ENCODE measurements around the gene TEAD4. TPM values are rescaled to one million over a fixed set of nuclear protein-coding genes. Genes with fewer than 3 reads are reported as not detected.

TEAD4 gene
- total and polyA plus RNA-seq, 2 experiments from 2014 or later, result 68.1 to 145 TPM

DNA sequence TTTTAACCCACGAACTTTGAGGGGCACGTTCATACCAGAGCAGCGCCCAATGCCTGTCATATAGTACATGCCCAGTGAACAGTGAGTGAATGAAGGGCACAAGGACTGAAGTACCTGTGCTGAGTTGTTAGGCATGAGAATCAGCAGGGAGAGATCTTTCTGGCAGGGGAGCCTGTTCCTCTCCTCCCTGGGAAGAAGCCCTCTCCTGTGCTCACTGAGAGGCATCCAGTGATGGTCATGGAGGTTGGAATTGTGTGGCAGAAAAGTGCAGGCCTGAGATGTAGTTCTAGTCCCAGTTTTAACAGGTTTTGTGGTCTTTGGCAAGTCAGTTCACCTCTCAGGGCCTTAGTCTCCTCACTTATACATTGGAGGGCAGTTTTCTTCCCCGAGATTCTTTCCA lies 20.6 kb downstream of the TEAD4 start:
- Histone ChIP-seq H4K20me1 (replicated peaks; ENCODE audit: insufficient read depth) (peaks cover 54% of the 10 kb centered on the region), H3K4me3 (no peak overlapping the region), H3K9me2 (ENCODE audit: insufficient read depth) (no peaks in the 10 kb centered on the region), H3K79me2 (replicated peaks; ENCODE audit: insufficient read depth) (peaks cover 100% of the 10 kb centered on the region), H3F3A (replicated peaks; ENCODE audit: low read depth) (peaks cover 21% of the 10 kb centered on the region; the same call in 1 of the 2 replicates), H3K27ac (ENCODE audit: low read depth) (no peak overlapping the region), H3K27me3 (ENCODE audit: insufficient read depth) (no peaks in the 10 kb centered on the region), H3K4me1 (ENCODE audit: insufficient read depth) (peaks cover 29% of the 10 kb centered on the region), H2AFZ (no peak overlapping the region), H3K4me2 (no peak overlapping the region), H3K36me3 (ENCODE audit: insufficient read depth) (peaks cover 10% of the 10 kb centered on the region; the same call in 1 of the 2 replicates)
- ATAC-seq (no peak), DNase-seq (ENCODE audit: low spot score) (no peak)
- H3K4me3 Mint-ChIP-seq, result no peak overlapping the region
- H3K27ac Mint-ChIP-seq, result no peak overlapping the region
- H3K27me3 Mint-ChIP-seq (ENCODE audit: insufficient read depth, low read depth, poor library complexity), result peaks cover 9% of the 10 kb centered on the region
- H3K4me1 Mint-ChIP-seq, result peaks cover 41% of the 10 kb centered on the region
- TF ChIP-seq ZNF331 (CRISPR knock-in tag; IDR thresholded peaks at IDR 0.05; ENCODE audit: low read depth) (no peak), ETS1 (IDR thresholded peaks at IDR 0.05) (no peak)
- H3K9me3 Mint-ChIP-seq, result no peaks in the 10 kb centered on the region
- peaks cover 39% of the 10 kb centered on the region for H3K36me3 Mint-ChIP-seq (ENCODE audit: low read depth)

- no peak overlapping the region for H3K4me2 ChIP-seq
- peaks cover 19% of the 10 kb centered on the region; the same call in 1 of the 2 replicates for H3F3A ChIP-seq (replicated peaks; ENCODE audit: low read depth)
- DNase-seq (ENCODE audit: low spot score), result no peak
- peaks cover 24% of the 10 kb centered on the region for H3K4me1 ChIP-seq (ENCODE audit: insufficient read depth)
- H3K79me2 ChIP-seq (replicated peaks; ENCODE audit: insufficient read depth), result peaks cover 100% of the 10 kb centered on the region
- H3K9me2 ChIP-seq (ENCODE audit: insufficient read depth), result no peaks in the 10 kb centered on the region
- no peaks in the 10 kb centered on the region for H3K27me3 ChIP-seq (ENCODE audit: insufficient read depth)
- no peaks in the 10 kb centered on the region for H3K9me3 Mint-ChIP-seq
- no peak overlapping the region for H3K4me3 ChIP-seq
- H3K27ac Mint-ChIP-seq, result no peak overlapping the region; the same call in 1 of the 2 replicates
- H3K27me3 Mint-ChIP-seq (ENCODE audit: insufficient read depth, low read depth, poor library complexity), result peaks cover 9% of the 10 kb centered on the region
- TF ChIP-seq JUNB (IDR thresholded peaks at IDR 0.05; ENCODE audit: unreplicated experiment), result no peak
- TF ChIP-seq, protein P1, sequence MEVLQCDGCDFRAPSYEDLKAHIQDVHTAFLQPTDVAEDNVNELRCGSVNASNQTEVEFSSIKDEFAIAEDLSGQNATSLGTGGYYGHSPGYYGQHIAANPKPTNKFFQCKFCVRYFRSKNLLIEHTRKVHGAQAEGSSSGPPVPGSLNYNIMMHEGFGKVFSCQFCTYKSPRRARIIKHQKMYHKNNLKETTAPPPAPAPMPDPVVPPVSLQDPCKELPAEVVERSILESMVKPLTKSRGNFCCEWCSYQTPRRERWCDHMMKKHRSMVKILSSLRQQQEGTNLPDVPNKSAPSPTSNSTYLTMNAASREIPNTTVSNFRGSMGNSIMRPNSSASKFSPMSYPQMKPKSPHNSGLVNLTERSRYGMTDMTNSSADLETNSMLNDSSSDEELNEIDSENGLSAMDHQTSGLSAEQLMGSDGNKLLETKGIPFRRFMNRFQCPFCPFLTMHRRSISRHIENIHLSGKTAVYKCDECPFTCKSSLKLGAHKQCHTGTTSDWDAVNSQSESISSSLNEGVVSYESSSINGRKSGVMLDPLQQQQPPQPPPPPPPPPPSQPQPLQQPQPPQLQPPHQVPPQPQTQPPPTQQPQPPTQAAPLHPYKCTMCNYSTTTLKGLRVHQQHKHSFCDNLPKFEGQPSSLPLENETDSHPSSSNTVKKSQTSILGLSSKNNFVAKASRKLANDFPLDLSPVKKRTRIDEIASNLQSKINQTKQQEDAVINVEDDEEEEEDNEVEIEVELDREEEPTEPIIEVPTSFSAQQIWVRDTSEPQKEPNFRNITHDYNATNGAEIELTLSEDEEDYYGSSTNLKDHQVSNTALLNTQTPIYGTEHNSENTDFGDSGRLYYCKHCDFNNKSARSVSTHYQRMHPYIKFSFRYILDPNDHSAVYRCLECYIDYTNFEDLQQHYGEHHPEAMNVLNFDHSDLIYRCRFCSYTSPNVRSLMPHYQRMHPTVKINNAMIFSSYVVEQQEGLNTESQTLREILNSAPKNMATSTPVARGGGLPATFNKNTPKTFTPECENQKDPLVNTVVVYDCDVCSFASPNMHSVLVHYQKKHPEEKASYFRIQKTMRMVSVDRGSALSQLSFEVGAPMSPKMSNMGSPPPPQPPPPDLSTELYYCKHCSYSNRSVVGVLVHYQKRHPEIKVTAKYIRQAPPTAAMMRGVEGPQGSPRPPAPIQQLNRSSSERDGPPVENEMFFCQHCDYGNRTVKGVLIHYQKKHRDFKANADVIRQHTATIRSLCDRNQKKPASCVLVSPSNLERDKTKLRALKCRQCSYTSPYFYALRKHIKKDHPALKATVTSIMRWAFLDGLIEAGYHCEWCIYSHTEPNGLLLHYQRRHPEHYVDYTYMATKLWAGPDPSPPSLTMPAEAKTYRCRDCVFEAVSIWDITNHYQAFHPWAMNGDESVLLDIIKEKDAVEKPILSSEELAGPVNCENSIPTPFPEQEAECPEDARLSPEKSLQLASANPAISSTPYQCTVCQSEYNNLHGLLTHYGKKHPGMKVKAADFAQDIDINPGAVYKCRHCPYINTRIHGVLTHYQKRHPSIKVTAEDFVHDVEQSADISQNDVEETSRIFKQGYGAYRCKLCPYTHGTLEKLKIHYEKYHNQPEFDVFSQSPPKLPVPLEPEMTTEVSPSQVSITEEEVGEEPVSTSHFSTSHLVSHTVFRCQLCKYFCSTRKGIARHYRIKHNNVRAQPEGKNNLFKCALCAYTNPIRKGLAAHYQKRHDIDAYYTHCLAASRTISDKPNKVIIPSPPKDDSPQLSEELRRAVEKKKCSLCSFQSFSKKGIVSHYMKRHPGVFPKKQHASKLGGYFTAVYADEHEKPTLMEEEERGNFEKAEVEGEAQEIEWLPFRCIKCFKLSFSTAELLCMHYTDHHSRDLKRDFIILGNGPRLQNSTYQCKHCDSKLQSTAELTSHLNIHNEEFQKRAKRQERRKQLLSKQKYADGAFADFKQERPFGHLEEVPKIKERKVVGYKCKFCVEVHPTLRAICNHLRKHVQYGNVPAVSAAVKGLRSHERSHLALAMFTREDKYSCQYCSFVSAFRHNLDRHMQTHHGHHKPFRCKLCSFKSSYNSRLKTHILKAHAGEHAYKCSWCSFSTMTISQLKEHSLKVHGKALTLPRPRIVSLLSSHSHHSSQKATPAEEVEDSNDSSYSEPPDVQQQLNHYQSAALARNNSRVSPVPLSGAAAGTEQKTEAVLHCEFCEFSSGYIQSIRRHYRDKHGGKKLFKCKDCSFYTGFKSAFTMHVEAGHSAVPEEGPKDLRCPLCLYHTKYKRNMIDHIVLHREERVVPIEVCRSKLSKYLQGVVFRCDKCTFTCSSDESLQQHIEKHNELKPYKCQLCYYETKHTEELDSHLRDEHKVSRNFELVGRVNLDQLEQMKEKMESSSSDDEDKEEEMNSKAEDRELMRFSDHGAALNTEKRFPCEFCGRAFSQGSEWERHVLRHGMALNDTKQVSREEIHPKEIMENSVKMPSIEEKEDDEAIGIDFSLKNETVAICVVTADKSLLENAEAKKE (CRISPR knock-in tag; IDR thresholded peaks at IDR 0.05), result no peak
- no peak for TF ChIP-seq REST (IDR thresholded peaks at IDR 0.05; ENCODE audit: unreplicated experiment)
- no peak for ATAC-seq
- H3K36me3 Mint-ChIP-seq (ENCODE audit: low read depth), result peaks cover 39% of the 10 kb centered on the region
- H3K4me3 Mint-ChIP-seq, result no peak overlapping the region
- H3K36me3 ChIP-seq (ENCODE audit: insufficient read depth), result peaks cover 10% of the 10 kb centered on the region; the same call in 1 of the 2 replicates
- H2AFZ ChIP-seq, result no peak overlapping the region
- H4K20me1 ChIP-seq (replicated peaks; ENCODE audit: insufficient read depth), result peaks cover 54% of the 10 kb centered on the region
- peaks cover 39% of the 10 kb centered on the region for H3K4me1 Mint-ChIP-seq
- no peak overlapping the region for H3K27ac ChIP-seq (ENCODE audit: low read depth)
Observed at GRCh38 chr12:2980630-2981029, 21.4 kb downstream of the TEAD4 start.
